Mesendoderm (in vitro differentiated cells): ENCODE results near the gene FOXQ1. TPM values are rescaled to one million over a fixed set of nuclear protein-coding genes. Genes with fewer than 3 reads are reported as not detected.

Experiments used
- DNase-seq: peaks from one replicate; pipeline ENCODE4 v3.0.0; 2013
- H2AK5ac ChIP-seq: 2 replicates; pipeline ENCODE4 v1.6.1; 2013; ENCODE audit warnings: low read length, inconsistent platforms
- H2BK120ac ChIP-seq: 2 replicates; pipeline ENCODE4 v1.6.1; 2013; ENCODE audit warnings: low read depth, mild to moderate bottlenecking, low read length, moderate library complexity, mixed read lengths
- H2BK15ac ChIP-seq: replicated peaks from 2 replicates; pipeline ENCODE4 v1.6.1; 2013; ENCODE audit warnings: low read depth, mild to moderate bottlenecking, moderate library complexity
- H2BK5ac ChIP-seq: 2 replicates; pipeline ENCODE4 v1.6.1; 2013; ENCODE audit warnings: low read length, inconsistent platforms
- H3K18ac ChIP-seq: 2 replicates; pipeline ENCODE4 v1.6.1; 2013; ENCODE audit warnings: mild to moderate bottlenecking, low read length, mixed read lengths
- H3K23ac ChIP-seq: one replicate; pipeline ENCODE4 v1.6.1; 2013; ENCODE audit warnings: low read length
- H3K27ac ChIP-seq: 2 replicates; pipeline ENCODE4 v1.5.1; 2013; ENCODE audit warnings: low read depth, mild to moderate bottlenecking, inconsistent platforms, low read length, moderate library complexity
- H3K27me3 ChIP-seq: 2 replicates; pipeline ENCODE4 v1.6.1; 2013; ENCODE audit warnings: low read length, control low read depth, mild to moderate bottlenecking, inconsistent platforms; ENCODE audit not compliant: insufficient read depth, poor library complexity
- H3K36me3 ChIP-seq: 2 replicates; pipeline ENCODE4 v1.6.1; 2013; ENCODE audit warnings: low read length, inconsistent platforms; ENCODE audit not compliant: control insufficient read depth, insufficient read depth
- H3K4ac ChIP-seq: one replicate; pipeline ENCODE4 v1.6.1; 2013; ENCODE audit warnings: low read depth, mild to moderate bottlenecking, low read length, moderate library complexity
- H3K4me1 ChIP-seq: 2 replicates; pipeline ENCODE4 v1.6.1; 2013; ENCODE audit warnings: low read depth, low read length, inconsistent platforms; ENCODE audit not compliant: control insufficient read depth
- H3K4me2 ChIP-seq: 2 replicates; pipeline ENCODE4 v1.6.1; 2013; ENCODE audit warnings: low read length
- H3K4me3 ChIP-seq: 2 replicates; pipeline ENCODE4 v1.5.1; 2013; ENCODE audit warnings: mild to moderate bottlenecking, low read length
- H3K56ac ChIP-seq: one replicate; pipeline ENCODE4 v1.6.1; 2013; ENCODE audit warnings: low read length
- H3K79me1 ChIP-seq: 2 replicates; pipeline ENCODE4 v1.6.1; 2013; ENCODE audit warnings: low read length, inconsistent platforms
- H3K79me2 ChIP-seq: 2 replicates; pipeline ENCODE4 v1.6.1; 2013; ENCODE audit warnings: mild to moderate bottlenecking, low read length; ENCODE audit not compliant: control insufficient read depth, insufficient read depth
- H3K9ac ChIP-seq: 2 replicates; pipeline ENCODE4 v1.6.1; 2013; ENCODE audit warnings: low read length, inconsistent platforms
- H4K5ac ChIP-seq: one replicate; pipeline ENCODE4 v1.6.1; 2013; ENCODE audit warnings: low read length
- H4K8ac ChIP-seq: one replicate; pipeline ENCODE4 v1.6.1; 2013; ENCODE audit warnings: low read depth, mild to moderate bottlenecking, control low read depth, low read length, moderate library complexity
- WGBS: extraction: QIAGEN DNeasy Blood & Tissue Kit; methylation state at CpG from one replicate; pipeline ENCODE4 v1.1.7; 2013; ENCODE audit warnings: low lambda C conversion rate, missing lambda C conversion rate; ENCODE audit not compliant: insufficient coverage; ENCODE audit errors: extremely low coverage; 5-methylcytosine and 5-hydroxymethylcytosine counted together
- polyA plus RNA-seq, 2 experiments: library from polyadenylated mRNA; stranded (reverse); fragments of 200-250 nt; gene quantifications; one replicate each; pipeline ENCODE4 v1.2.3, GENCODE V29; 2013

Gene FOXQ1
- polyA plus RNA-seq (2013, experiment 1 of 2): 0.35 TPM
- 0.28 TPM for polyA plus RNA-seq (2013, experiment 2 of 2)

- Histone ChIP-seq H2BK15ac (no peak within 1 kb of the TSS), H2AK5ac (no peak within 1 kb of the TSS), H3K27ac (no peak within 1 kb of the TSS), H3K4me3 (peak within 1 kb of the TSS; percentile 14), H3K79me2 (no peaks in the 10 kb centered on the region), H2BK120ac (no peak within 1 kb of the TSS), H4K5ac (no peak within 1 kb of the TSS), H4K8ac (no peak within 1 kb of the TSS), H2BK5ac (no peak within 1 kb of the TSS), H3K27me3 (peaks cover 43% of the 10 kb centered on the region), H3K4ac (no peak within 1 kb of the TSS), H3K36me3 (no peaks in the 10 kb centered on the region), H3K23ac (no peak within 1 kb of the TSS), H3K56ac (peak within 1 kb of the TSS; percentile 73), H3K4me1 (peaks cover 3% of the 10 kb centered on the region), H3K18ac (no peak within 1 kb of the TSS), H3K79me1 (no peaks in the 10 kb centered on the region), H3K4me2 (peak within 1 kb of the TSS; percentile 71), H3K9ac (peak within 1 kb of the TSS; percentile 9)
- DNase-seq: peak; percentile 51
- WGBS: no CpG with 5 or more reads among the region's 75 CpGs
Measured at GRCh38 chr6:1311400-1312202, at the start of gene FOXQ1. FOXQ1 (plus strand) TSS chr6:1312098; CDS start chr6:1312705, 607 bp downstream.

GRCh38 chr6:1262704-1263038 is 49.2 kb upstream of the FOXQ1 start:
- Histone ChIP-seq H3K23ac (no peak overlapping the region), H3K79me2 (no peaks in the 10 kb centered on the region), H3K79me1 (no peaks in the 10 kb centered on the region), H3K27me3 (no peaks in the 10 kb centered on the region), H2AK5ac (no peak overlapping the region), H2BK5ac (no peak overlapping the region), H4K5ac (no peak overlapping the region), H3K56ac (no peak overlapping the region), H3K4me1 (no peaks in the 10 kb centered on the region), H4K8ac (no peak overlapping the region), H3K36me3 (no peaks in the 10 kb centered on the region), H3K9ac (no peak overlapping the region), H2BK15ac (no peak overlapping the region), H3K4me3 (no peak overlapping the region), H2BK120ac (no peak overlapping the region), H3K4ac (no peak overlapping the region), H3K18ac (no peak overlapping the region), H3K4me2 (no peak overlapping the region), H3K27ac (no peak overlapping the region)
- DNase-seq: no peak
- WGBS: no CpG with 5 or more reads among the region's 6 CpGs

- no peak overlapping the region for H3K4me2 ChIP-seq
- no peak overlapping the region for H2AK5ac ChIP-seq
- no CpG with 5 or more reads among the region's 12 CpGs for WGBS
- H3K9ac ChIP-seq: no peak overlapping the region
- H4K5ac ChIP-seq: no peak overlapping the region
- H3K27ac ChIP-seq: no peak overlapping the region
- no peaks in the 10 kb centered on the region for H3K79me1 ChIP-seq
- H2BK15ac ChIP-seq: no peak overlapping the region
- no peaks in the 10 kb centered on the region for H3K36me3 ChIP-seq
- no peak overlapping the region for H2BK120ac ChIP-seq
- no peak overlapping the region for H3K4me3 ChIP-seq
- no peak overlapping the region for H3K4ac ChIP-seq
- no peak overlapping the region for H3K56ac ChIP-seq
- H3K18ac ChIP-seq: no peak overlapping the region
- H4K8ac ChIP-seq: no peak overlapping the region
- H3K79me2 ChIP-seq: no peaks in the 10 kb centered on the region
- DNase-seq: peak; percentile 61
- no peak overlapping the region for H3K23ac ChIP-seq
- no peaks in the 10 kb centered on the region for H3K27me3 ChIP-seq
- no peaks in the 10 kb centered on the region for H3K4me1 ChIP-seq
- H2BK5ac ChIP-seq: no peak overlapping the region
Measured at GRCh38 chr6:1263039-1263849, 48.7 kb upstream of the FOXQ1 start.

- WGBS: no CpG with 5 or more reads among the region's 10 CpGs
- H3K18ac ChIP-seq: no peak overlapping the region
- no peak overlapping the region for H3K23ac ChIP-seq
- H3K27ac ChIP-seq: no peak overlapping the region
- no peak overlapping the region for H3K4me3 ChIP-seq
- no peak overlapping the region for H4K8ac ChIP-seq
- no peak overlapping the region for H4K5ac ChIP-seq
- no peak overlapping the region for H3K56ac ChIP-seq
- no peak overlapping the region for H3K4me2 ChIP-seq
- H2BK5ac ChIP-seq: no peak overlapping the region
- no peak for DNase-seq
- no peaks in the 10 kb centered on the region for H3K4me1 ChIP-seq
- no peak overlapping the region for H2AK5ac ChIP-seq
- no peaks in the 10 kb centered on the region for H3K27me3 ChIP-seq
- H3K9ac ChIP-seq: no peak overlapping the region
- H3K36me3 ChIP-seq: no peaks in the 10 kb centered on the region
- H2BK15ac ChIP-seq: no peak overlapping the region
- no peak overlapping the region for H3K4ac ChIP-seq
- no peak overlapping the region for H2BK120ac ChIP-seq
- no peaks in the 10 kb centered on the region for H3K79me1 ChIP-seq
- no peaks in the 10 kb centered on the region for H3K79me2 ChIP-seq
Measured at GRCh38 chr6:1263850-1264377, 48.0 kb upstream of the FOXQ1 start.

- Histone ChIP-seq H3K18ac (no peak overlapping the region), H3K36me3 (no peaks in the 10 kb centered on the region), H3K27me3 (no peaks in the 10 kb centered on the region), H3K4me2 (no peak overlapping the region), H3K56ac (no peak overlapping the region), H2BK15ac (no peak overlapping the region), H4K8ac (no peak overlapping the region), H3K9ac (no peak overlapping the region), H3K4ac (no peak overlapping the region), H2BK5ac (no peak overlapping the region), H3K79me1 (no peaks in the 10 kb centered on the region), H3K27ac (no peak overlapping the region), H3K79me2 (no peaks in the 10 kb centered on the region), H3K4me1 (no peaks in the 10 kb centered on the region), H4K5ac (no peak overlapping the region), H2BK120ac (no peak overlapping the region), H3K4me3 (no peak overlapping the region), H2AK5ac (no peak overlapping the region), H3K23ac (no peak overlapping the region)
- DNase-seq: no peak
- no CpG with 5 or more reads among the region's 11 CpGs for WGBS
Measured at GRCh38 chr6:1264619-1265445, 47.1 kb upstream of the FOXQ1 start.
